Astrocyte (in vitro differentiated cells and primary cell): ENCODE data around the gene TM9SF4. TPM values are rescaled to one million over a fixed set of nuclear protein-coding genes. Genes with fewer than 3 reads are reported as not detected.

Source experiments
- DNase-seq: peaks from one replicate; pipeline ENCODE4 v3.0.0-alpha.2; 2010; ENCODE audit warnings: low read depth
- FAIRE-seq: peaks from 2 replicates; lab custom pipeline; 2011; peaks lifted over from hg19 to GRCh38; lab: Jason Lieb, UNC
- H2AFZ ChIP-seq: 2 replicates; pipeline ENCODE4 v1.6.0; 2012; ENCODE audit warnings: low read depth, low read length, inconsistent platforms
- H3K27ac ChIP-seq: 2 replicates; pipeline ENCODE4 v1.5.1; 2011; ENCODE audit warnings: low read depth, low read length, inconsistent platforms
- H3K27me3 ChIP-seq: 2 replicates; pipeline ENCODE4 v1.6.0; 2011; ENCODE audit warnings: low read length, inconsistent platforms; ENCODE audit not compliant: insufficient read depth
- H3K36me3 ChIP-seq: 2 replicates; pipeline ENCODE4 v1.5.1; 2011; ENCODE audit warnings: low read length, inconsistent platforms; ENCODE audit not compliant: insufficient read depth
- H3K4me1 ChIP-seq: 2 replicates; pipeline ENCODE4 v1.5.1; 2011; ENCODE audit warnings: low read length, inconsistent platforms; ENCODE audit not compliant: insufficient read depth
- H3K4me2 ChIP-seq: 2 replicates; pipeline ENCODE4 v1.6.0; 2012; ENCODE audit warnings: low read length, inconsistent platforms
- H3K4me3 ChIP-seq: 2 replicates; pipeline ENCODE4 v1.5.1; 2011; ENCODE audit warnings: low read depth, mild to moderate bottlenecking, low read length, inconsistent platforms; ENCODE audit not compliant: insufficient read depth
- H3K79me2 ChIP-seq: 2 replicates; pipeline ENCODE4 v1.6.0; 2012; ENCODE audit warnings: mild to moderate bottlenecking, low read length, inconsistent platforms; ENCODE audit not compliant: insufficient read depth
- H3K9ac ChIP-seq: 2 replicates; pipeline ENCODE4 v1.6.0; 2012; ENCODE audit warnings: mild to moderate bottlenecking, low read length, inconsistent platforms
- H3K9me3 ChIP-seq: 2 replicates; pipeline ENCODE4 v1.5.1; 2012; ENCODE audit warnings: low read depth, mild to moderate bottlenecking, low read length, inconsistent platforms; ENCODE audit not compliant: insufficient read depth
- H4K20me1 ChIP-seq: 2 replicates; pipeline ENCODE4 v1.6.0; 2012; ENCODE audit warnings: low read length, inconsistent platforms; ENCODE audit not compliant: insufficient read depth
- H3K27ac Mint-ChIP-seq: one replicate; pipeline ENCODE4 v1.8.0; 2021; ENCODE audit warnings: mild to moderate bottlenecking, mixed read lengths; ENCODE audit not compliant: unreplicated experiment
- H3K27me3 Mint-ChIP-seq: one replicate; pipeline ENCODE4 v1.8.0; 2021; ENCODE audit warnings: low read depth, mixed read lengths; ENCODE audit not compliant: unreplicated experiment
- H3K36me3 Mint-ChIP-seq: one replicate; pipeline ENCODE4 v1.8.0; 2021; ENCODE audit warnings: low read depth, mixed read lengths; ENCODE audit not compliant: unreplicated experiment
- H3K4me1 Mint-ChIP-seq: one replicate; pipeline ENCODE4 v1.8.0; 2021; ENCODE audit warnings: low read depth, mixed read lengths; ENCODE audit not compliant: unreplicated experiment
- H3K4me3 Mint-ChIP-seq: one replicate; pipeline ENCODE4 v1.8.0; 2021; ENCODE audit warnings: mild to moderate bottlenecking, moderate library complexity, mixed read lengths; ENCODE audit not compliant: unreplicated experiment
- H3K9me3 Mint-ChIP-seq: one replicate; pipeline ENCODE4 v1.8.0; 2021; ENCODE audit warnings: mild to moderate bottlenecking, mixed read lengths; ENCODE audit not compliant: unreplicated experiment
- EZH2 ChIP-seq: IDR thresholded peaks from 2 replicates; pipeline ENCODE4 v1.6.1; 2012; ENCODE audit warnings: mild to moderate bottlenecking, low read length, inconsistent platforms; ENCODE audit not compliant: insufficient read depth
- total RNA-seq: library from RNA; stranded (reverse); gene quantifications from 2 replicates; pipeline ENCODE4 v1.2.1, GENCODE V29; 2021
- TF ChIP-seq, protein P1 (sequence below): IDR thresholded peaks from 2 replicates; pipeline ENCODE4 v1.5.1; 2011; ENCODE audit warnings: low read depth, mild to moderate bottlenecking, inconsistent platforms, low read length, moderate library complexity; ENCODE audit not compliant: insufficient read depth

TM9SF4 gene
- total RNA-seq, 1 donor from 2014 or later: 64.0 TPM

DNA sequence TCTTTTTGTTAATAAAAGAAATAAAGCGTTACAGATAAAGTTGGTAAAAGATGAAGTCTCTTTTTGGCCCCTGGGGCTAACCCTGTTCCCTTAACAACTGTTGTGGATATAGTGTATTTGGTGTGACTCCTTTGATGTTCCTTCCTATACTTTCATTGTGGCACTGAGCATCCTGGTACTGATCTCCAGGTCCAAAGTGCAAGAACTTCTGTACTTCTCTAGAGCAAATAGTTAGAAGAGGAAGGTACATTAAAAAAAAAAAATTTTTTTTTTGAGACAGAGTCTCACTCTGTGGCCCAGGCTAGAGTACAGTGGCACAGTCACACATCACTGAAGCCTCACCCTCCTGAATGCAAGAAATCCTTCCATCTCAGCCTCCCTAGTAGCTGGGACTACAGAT is 104.4 kb downstream of the TM9SF4 start:
- peaks cover 13% of the 10 kb centered on the region for H3K36me3 Mint-ChIP-seq
- no peak for FAIRE-seq

DNA sequence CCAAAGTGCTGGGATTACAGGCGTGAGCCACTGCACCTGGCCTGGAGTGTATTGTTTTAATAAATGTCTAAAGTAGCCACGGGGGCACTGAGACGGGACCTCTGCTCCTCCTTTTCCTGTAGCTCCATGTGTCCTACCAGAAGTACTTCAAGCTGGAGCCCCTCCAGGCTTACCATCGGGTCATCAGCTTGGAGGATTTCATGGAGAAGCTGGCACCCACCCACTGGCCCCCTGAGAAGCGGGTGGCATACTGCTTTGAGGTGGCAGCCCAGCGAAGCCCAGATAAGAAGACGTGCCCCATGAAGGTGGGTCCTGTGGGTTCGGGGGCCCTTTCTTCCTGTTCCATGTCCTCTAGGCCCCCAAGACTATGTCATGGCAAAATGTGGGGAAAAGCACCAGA is 105.6 kb downstream of the TM9SF4 start:
- peaks cover 13% of the 10 kb centered on the region for H3K36me3 Mint-ChIP-seq

More for the DNA sequence above, 104.4 kb downstream of the TM9SF4 start:
- Mint-ChIP-seq H3K27ac (no peak overlapping the region), H3K27me3 (no peaks in the 10 kb centered on the region), H3K4me1 (peaks cover 12% of the 10 kb centered on the region), H3K4me3 (no peak overlapping the region), H3K9me3 (no peaks in the 10 kb centered on the region)
- TF ChIP-seq EZH2: no peak
- TF ChIP-seq, protein P1, sequence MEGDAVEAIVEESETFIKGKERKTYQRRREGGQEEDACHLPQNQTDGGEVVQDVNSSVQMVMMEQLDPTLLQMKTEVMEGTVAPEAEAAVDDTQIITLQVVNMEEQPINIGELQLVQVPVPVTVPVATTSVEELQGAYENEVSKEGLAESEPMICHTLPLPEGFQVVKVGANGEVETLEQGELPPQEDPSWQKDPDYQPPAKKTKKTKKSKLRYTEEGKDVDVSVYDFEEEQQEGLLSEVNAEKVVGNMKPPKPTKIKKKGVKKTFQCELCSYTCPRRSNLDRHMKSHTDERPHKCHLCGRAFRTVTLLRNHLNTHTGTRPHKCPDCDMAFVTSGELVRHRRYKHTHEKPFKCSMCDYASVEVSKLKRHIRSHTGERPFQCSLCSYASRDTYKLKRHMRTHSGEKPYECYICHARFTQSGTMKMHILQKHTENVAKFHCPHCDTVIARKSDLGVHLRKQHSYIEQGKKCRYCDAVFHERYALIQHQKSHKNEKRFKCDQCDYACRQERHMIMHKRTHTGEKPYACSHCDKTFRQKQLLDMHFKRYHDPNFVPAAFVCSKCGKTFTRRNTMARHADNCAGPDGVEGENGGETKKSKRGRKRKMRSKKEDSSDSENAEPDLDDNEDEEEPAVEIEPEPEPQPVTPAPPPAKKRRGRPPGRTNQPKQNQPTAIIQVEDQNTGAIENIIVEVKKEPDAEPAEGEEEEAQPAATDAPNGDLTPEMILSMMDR: no peak
- Histone ChIP-seq H3K79me2 (peaks cover 32% of the 10 kb centered on the region), H3K36me3 (peaks cover 41% of the 10 kb centered on the region), H3K9ac (no peak overlapping the region), H2AFZ (no peak overlapping the region), H3K4me1 (peaks cover 1% of the 10 kb centered on the region), H3K27me3 (no peaks in the 10 kb centered on the region), H3K27ac (no peak overlapping the region), H3K4me2 (no peak overlapping the region), H4K20me1 (peaks cover 37% of the 10 kb centered on the region), H3K4me3 (no peak overlapping the region), H3K9me3 (no peaks in the 10 kb centered on the region)
- DNase-seq: no peak

DNA sequence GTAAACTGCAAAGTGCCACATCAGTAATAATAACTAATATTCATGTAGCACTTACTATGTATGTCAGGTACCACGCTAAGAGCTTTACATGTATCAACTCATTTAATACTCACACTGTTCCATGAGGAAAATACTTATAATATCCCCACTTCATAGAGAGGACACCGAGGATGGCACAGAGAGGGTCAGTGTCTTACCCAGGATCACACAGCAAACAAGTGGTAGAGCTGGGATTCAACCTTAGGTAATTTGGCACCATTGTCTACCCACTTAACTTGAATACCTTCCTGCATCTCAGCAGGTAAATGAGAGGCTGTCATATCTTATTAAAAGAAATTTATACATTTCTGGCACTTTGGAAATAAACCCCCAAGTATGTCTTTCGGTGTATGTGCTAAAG is 106.2 kb downstream of the TM9SF4 start:
- Histone ChIP-seq H3K36me3 (peaks cover 46% of the 10 kb centered on the region), H2AFZ (no peak overlapping the region), H3K4me3 (no peak overlapping the region), H3K27ac (no peak overlapping the region), H4K20me1 (peaks cover 30% of the 10 kb centered on the region), H3K9ac (no peak overlapping the region), H3K79me2 (peaks cover 14% of the 10 kb centered on the region), H3K4me2 (no peak overlapping the region), H3K27me3 (no peaks in the 10 kb centered on the region), H3K9me3 (no peaks in the 10 kb centered on the region), H3K4me1 (no peaks in the 10 kb centered on the region)
- DNase-seq: no peak
- H3K4me1 Mint-ChIP-seq: no peaks in the 10 kb centered on the region
- no peak overlapping the region for H3K4me3 Mint-ChIP-seq
- no peaks in the 10 kb centered on the region for H3K27me3 Mint-ChIP-seq
- FAIRE-seq: no peak
- no peak overlapping the region for H3K27ac Mint-ChIP-seq
- TF ChIP-seq EZH2: no peak
- TF ChIP-seq, protein P1: no peak
- H3K36me3 Mint-ChIP-seq: peaks cover 14% of the 10 kb centered on the region
- H3K9me3 Mint-ChIP-seq: no peaks in the 10 kb centered on the region

More for the DNA sequence above, 105.6 kb downstream of the TM9SF4 start:
- Histone ChIP-seq H3K27ac (no peak overlapping the region), H3K4me2 (no peak overlapping the region), H4K20me1 (peaks cover 33% of the 10 kb centered on the region), H3K4me1 (no peaks in the 10 kb centered on the region), H3K9me3 (no peaks in the 10 kb centered on the region), H3K9ac (no peak overlapping the region), H3K79me2 (peaks cover 20% of the 10 kb centered on the region), H2AFZ (no peak overlapping the region), H3K27me3 (no peaks in the 10 kb centered on the region), H3K36me3 (peaks cover 46% of the 10 kb centered on the region), H3K4me3 (no peak overlapping the region)
- no peak for FAIRE-seq
- Mint-ChIP-seq H3K4me1 (peaks cover under 1% of the 10 kb centered on the region), H3K27me3 (no peaks in the 10 kb centered on the region), H3K9me3 (no peaks in the 10 kb centered on the region), H3K27ac (no peak overlapping the region), H3K4me3 (no peak overlapping the region)
- no peak for TF ChIP-seq EZH2
- TF ChIP-seq, protein P1: no peak
- DNase-seq: no peak
